C1 segment of cervical spinal cord (tissue), 14 donors: ENCODE measurements around the gene LBHD2.

Experiments
- DNase-seq, 14 donors: peaks; one replicate each; lab custom pipeline; 2025; lab: John Stamatoyannopoulos, UW

The LBHD2 gene

GRCh38 chr14:103090481-103091020 lies 6.5 kb downstream of the LBHD2 start:
- DNase-seq: no peak

- no peak for DNase-seq
Measured at GRCh38 chr14:103091041-103091882, 7.3 kb downstream of the LBHD2 start.

GRCh38 chr14:103091883-103092222 lies 7.8 kb downstream of the LBHD2 start:
- no peak for DNase-seq

GRCh38 chr14:103093856-103094405 lies 9.9 kb downstream of the LBHD2 start:
- no peak for DNase-seq

- no peak for DNase-seq
Measured at GRCh38 chr14:103094406-103095209, 10.6 kb downstream of the LBHD2 start, which contains the start of gene EXOC3L4. EXOC3L4 (plus strand) TSS chr14:103094725; CDS start chr14:103100220, 5,495 bp downstream.

GRCh38 chr14:103095210-103095778 lies 11.3 kb downstream of the LBHD2 start:
- no peak for DNase-seq

GRCh38 chr14:103096387-103096786 lies 12.4 kb downstream of the LBHD2 start:
- DNase-seq: no peak

- no peak for DNase-seq
Measured at GRCh38 chr14:103097244-103097993, 13.4 kb downstream of the LBHD2 start.

- DNase-seq: no peak
Measured at GRCh38 chr14:103097994-103098957, 14.3 kb downstream of the LBHD2 start.

- no peak for DNase-seq
Measured at GRCh38 chr14:103099081-103099732, 15.2 kb downstream of the LBHD2 start.

- no peak for DNase-seq
Measured at GRCh38 chr14:103099733-103100280, 15.8 kb downstream of the LBHD2 start.

GRCh38 chr14:103100281-103101121 lies 16.5 kb downstream of the LBHD2 start:
- DNase-seq: no peak

- DNase-seq: no peak
Measured at GRCh38 chr14:103101257-103101962, 17.4 kb downstream of the LBHD2 start.

- DNase-seq: no peak
Measured at GRCh38 chr14:103101963-103102688, 18.1 kb downstream of the LBHD2 start.

- DNase-seq: no peak
Measured at GRCh38 chr14:103102689-103103260, 18.8 kb downstream of the LBHD2 start.
